H9 (cell line): ENCODE measurements around the gene MZB1. TPM values are rescaled to one million over a fixed set of nuclear protein-coding genes. Genes with fewer than 3 reads are reported as not detected.

Experiments
- DNase-seq: peaks from one replicate; pipeline ENCODE4 v3.0.0-alpha.2; 2017
- H2AFZ ChIP-seq: one replicate; pipeline ENCODE4 v1.6.1; 2013; ENCODE audit warnings: mild to moderate bottlenecking, low read length, control low read depth, moderate library complexity
- H2AK5ac ChIP-seq: 2 replicates; pipeline ENCODE4 v1.6.1; 2013; ENCODE audit warnings: low read length, control low read depth, mixed read lengths; ENCODE audit not compliant: insufficient read length
- H2BK120ac ChIP-seq: one replicate; pipeline ENCODE4 v1.6.1; 2013; ENCODE audit warnings: low read depth, mild to moderate bottlenecking, low read length, control low read depth, inconsistent platforms; ENCODE audit not compliant: poor library complexity, severe bottlenecking
- H2BK12ac ChIP-seq: 2 replicates; pipeline ENCODE4 v1.6.1; 2013; ENCODE audit warnings: low read length, control low read depth, mixed read lengths, low read depth; ENCODE audit not compliant: insufficient read length
- H2BK15ac ChIP-seq: 2 replicates; pipeline ENCODE4 v1.6.1; 2013; ENCODE audit warnings: low read depth, low read length, control low read depth
- H2BK20ac ChIP-seq: one replicate; pipeline ENCODE4 v1.6.1; 2013; ENCODE audit warnings: low read depth, mild to moderate bottlenecking, low read length, control low read depth, inconsistent platforms; ENCODE audit not compliant: poor library complexity, severe bottlenecking
- H2BK5ac ChIP-seq: 2 replicates; pipeline ENCODE4 v1.6.1; 2013; ENCODE audit warnings: low read length, control low read depth, mixed read lengths; ENCODE audit not compliant: insufficient read length
- H3K14ac ChIP-seq: 2 replicates; pipeline ENCODE4 v1.6.1; 2013; ENCODE audit warnings: low read length, control low read depth; ENCODE audit not compliant: insufficient read depth
- H3K18ac ChIP-seq: 2 replicates; pipeline ENCODE4 v1.6.1; 2013; ENCODE audit warnings: low read depth, mild to moderate bottlenecking, mixed read lengths, low read length, control low read depth; ENCODE audit not compliant: insufficient read length
- H3K23ac ChIP-seq: 2 replicates; pipeline ENCODE4 v1.6.1; 2013; ENCODE audit warnings: low read length, control low read depth, mixed read lengths, low read depth; ENCODE audit not compliant: insufficient read length
- H3K23me2 ChIP-seq: 2 replicates; pipeline ENCODE4 v1.6.1; 2013; ENCODE audit warnings: low read depth, mild to moderate bottlenecking, mixed read lengths, low read length, control low read depth; ENCODE audit not compliant: insufficient read length, poor library complexity, severe bottlenecking
- H3K27ac ChIP-seq: 2 replicates; pipeline ENCODE4 v1.5.1; 2013; ENCODE audit warnings: low read length, control low read depth, mixed read lengths, low read depth; ENCODE audit not compliant: insufficient read length
- H3K27me3 ChIP-seq: 2 replicates; pipeline ENCODE4 v1.6.1; 2013; ENCODE audit warnings: low read length, control low read depth, inconsistent platforms; ENCODE audit not compliant: insufficient read depth
- H3K4ac ChIP-seq: 2 replicates; pipeline ENCODE4 v1.6.1; 2013; ENCODE audit warnings: low read depth, mild to moderate bottlenecking, control low read depth, inconsistent platforms, low read length, moderate library complexity
- H3K4me1 ChIP-seq: 2 replicates; pipeline ENCODE4 v1.6.1; 2013; ENCODE audit warnings: low read length, control low read depth, inconsistent platforms; ENCODE audit not compliant: insufficient read depth
- H3K4me2 ChIP-seq: 2 replicates; pipeline ENCODE4 v1.6.1; 2013; ENCODE audit warnings: low read length, control low read depth, mixed read lengths; ENCODE audit not compliant: insufficient read length, insufficient read depth
- H3K56ac ChIP-seq: 2 replicates; pipeline ENCODE4 v1.6.1; 2013; ENCODE audit warnings: low read depth, mild to moderate bottlenecking, mixed read lengths, low read length, control low read depth; ENCODE audit not compliant: insufficient read length
- H3K79me1 ChIP-seq: 2 replicates; pipeline ENCODE4 v1.6.1; 2013; ENCODE audit warnings: low read depth, mild to moderate bottlenecking, moderate library complexity, low read length, control low read depth, inconsistent platforms; ENCODE audit not compliant: insufficient read depth, poor library complexity, severe bottlenecking
- H3K79me2 ChIP-seq: 2 replicates; pipeline ENCODE4 v1.6.1; 2013; ENCODE audit warnings: low read length, control low read depth, inconsistent platforms; ENCODE audit not compliant: insufficient read depth
- H3K9ac ChIP-seq: 2 replicates; pipeline ENCODE4 v1.6.1; 2013; ENCODE audit warnings: low read length, control low read depth, mixed read lengths; ENCODE audit not compliant: insufficient read length; ENCODE audit errors: extremely low read depth
- H3K9me3 ChIP-seq: one replicate; pipeline ENCODE4 v1.6.1; 2013; ENCODE audit warnings: low read depth, low read length, inconsistent platforms; ENCODE audit not compliant: control insufficient read depth
- H3T11ph ChIP-seq: one replicate; pipeline ENCODE4 v1.6.1; 2013; ENCODE audit warnings: mild to moderate bottlenecking, low read length, control low read depth, inconsistent platforms
- H4K20me1 ChIP-seq: one replicate; pipeline ENCODE4 v1.6.1; 2013; ENCODE audit not compliant: control insufficient read depth, insufficient read length, insufficient read depth
- H4K5ac ChIP-seq: 2 replicates; pipeline ENCODE4 v1.6.1; 2013; ENCODE audit warnings: low read depth, mild to moderate bottlenecking, mixed read lengths, low read length, control low read depth; ENCODE audit not compliant: insufficient read length
- H4K8ac ChIP-seq: replicated peaks from 2 replicates; pipeline ENCODE4 v1.6.1; 2013; ENCODE audit warnings: low read length, control low read depth, mixed read lengths, low read depth; ENCODE audit not compliant: insufficient read length
- H4K91ac ChIP-seq: 2 replicates; pipeline ENCODE4 v1.6.1; 2013; ENCODE audit warnings: low read depth, mild to moderate bottlenecking, moderate library complexity, mixed read lengths, low read length, control low read depth; ENCODE audit not compliant: insufficient read length
- H3K27ac Mint-ChIP-seq, 3 experiments: 2 replicates in 2 of 3; 3 replicates in 1 of 3; pipeline ENCODE4 v1.8.0; 2020 to 2021; ENCODE audit warnings: mixed read lengths in 3 of 3, mild to moderate bottlenecking in 1 of 3, moderate library complexity in 1 of 3
- H3K27me3 Mint-ChIP-seq: 2 replicates; pipeline ENCODE4 v1.8.0; 2021; ENCODE audit warnings: low read depth, mild to moderate bottlenecking, moderate library complexity, mixed read lengths
- H3K36me3 Mint-ChIP-seq, 3 experiments: 2 replicates in 2 of 3; 3 replicates in 1 of 3; pipeline ENCODE4 v1.8.0; 2020 to 2021; ENCODE audit warnings: low read depth in 3 of 3, mixed read lengths in 3 of 3; ENCODE audit not compliant: insufficient read depth in 1 of 3
- H3K4me1 Mint-ChIP-seq, 2 experiments: 2 replicates each; pipeline ENCODE4 v1.8.0; 2020; ENCODE audit warnings: mixed read lengths in 2 of 2
- H3K4me3 Mint-ChIP-seq, 2 experiments: 2 replicates in 1 of 2; 3 replicates in 1 of 2; pipeline ENCODE4 v1.8.0; 2020 to 2021; ENCODE audit warnings: mild to moderate bottlenecking in 2 of 2, mixed read lengths in 2 of 2, moderate library complexity in 1 of 2
- H3K9me3 Mint-ChIP-seq, 2 experiments: 2 replicates in 1 of 2; 3 replicates in 1 of 2; pipeline ENCODE4 v1.8.0; 2020; ENCODE audit warnings: mild to moderate bottlenecking in 2 of 2, mixed read lengths in 2 of 2, moderate library complexity in 1 of 2
- WGBS: extraction: QIAGEN DNeasy Blood & Tissue Kit; methylation state at CpG from one replicate; pipeline ENCODE4 v1.1.7; 2013; ENCODE audit warnings: missing lambda C conversion rate, low lambda C conversion rate, mixed read lengths; ENCODE audit not compliant: insufficient read length; ENCODE audit errors: extremely low coverage; 5-methylcytosine and 5-hydroxymethylcytosine counted together
- total RNA-seq: library from RNA; stranded (reverse); gene quantifications from 2 replicates; pipeline ENCODE4 v1.2.1, GENCODE V29; 2021
- TF ChIP-seq, protein P1 (sequence below): fragments of 200-600 bp; sonication (generic); conservative IDR thresholded peaks from 3 replicates; pipeline ENCODE4 v1.8.0; 2021; ENCODE audit warnings: antibody characterized with exemption, mild to moderate bottlenecking

Gene MZB1
- total RNA-seq, 1 experiment from 2014 or later: 0.31 TPM

DNA sequence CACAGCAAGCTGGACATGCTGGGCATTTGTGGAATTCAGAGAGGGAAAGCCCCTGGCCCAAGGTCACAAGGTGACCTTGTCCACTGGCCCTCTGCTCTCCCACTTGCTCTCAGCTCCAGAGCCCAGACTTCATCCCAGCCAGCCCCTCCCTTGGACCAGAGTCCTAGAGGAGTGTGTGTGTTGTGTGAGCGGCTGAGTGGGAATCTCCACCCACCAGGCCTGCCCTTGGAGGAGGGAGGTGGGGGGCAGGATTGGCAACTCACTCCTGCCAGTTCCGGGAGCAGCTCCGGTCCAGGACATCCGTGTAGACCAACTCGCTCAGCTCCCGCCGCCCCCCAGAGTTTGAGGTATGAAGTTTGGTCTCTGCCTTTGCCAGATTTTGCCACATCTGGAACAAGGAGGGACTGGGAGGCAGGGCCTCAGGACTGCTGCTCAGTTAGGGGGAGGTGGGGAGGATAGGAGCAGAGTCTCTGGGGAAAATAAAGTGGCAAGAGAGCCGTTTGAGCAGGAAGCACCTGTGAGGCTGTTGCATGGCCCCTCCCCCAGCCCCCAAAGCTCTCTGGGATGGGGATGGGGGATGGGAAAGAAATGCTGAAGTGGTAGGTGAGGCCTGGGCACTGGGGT, 1.4 kb downstream of the MZB1 start:
- Histone ChIP-seq H3K27me3 (peaks cover under 1% of the 10 kb centered on the region; the same call in 1 of the 2 replicates), H3K18ac (peak overlapping the region; percentile 45), H3T11ph (no peak overlapping the region), H2BK20ac (no peak overlapping the region), H3K4ac (no peak overlapping the region), H4K20me1 (peaks cover 2% of the 10 kb centered on the region), H3K23ac (no peak overlapping the region), H2BK120ac (no peak overlapping the region), H2AFZ (no peak overlapping the region), H3K79me1 (no peaks in the 10 kb centered on the region), H2BK15ac (no peak overlapping the region), H2BK5ac (no peak overlapping the region), H3K79me2 (no peaks in the 10 kb centered on the region), H3K4me1 (peaks cover 3% of the 10 kb centered on the region; the same call in 1 of the 2 replicates), H4K8ac (no peak overlapping the region), H3K56ac (no peak overlapping the region), H3K9ac (no peak overlapping the region), H4K91ac (no peak overlapping the region), H3K9me3 (no peaks in the 10 kb centered on the region), H4K5ac (no peak overlapping the region), H3K27ac (no peak overlapping the region), H2AK5ac (no peak overlapping the region), H2BK12ac (no peak overlapping the region), H3K14ac (peak overlapping the region; percentile 70), H3K4me2 (no peak overlapping the region), H3K23me2 (peaks cover 7% of the 10 kb centered on the region)
- Mint-ChIP-seq H3K27me3 (peaks cover 13% of the 10 kb centered on the region), H3K9me3 (no peaks in the 10 kb centered on the region), H3K36me3 (no peaks in the 10 kb centered on the region; a peak in 1 of 7 replicates), H3K27ac (peak overlapping the region in 2 of 3 experiments; percentile 57 to 83; a peak in 4 of 7 replicates), H3K4me3 (peak overlapping the region in 1 of 2 experiments; percentile 22; a peak in 2 of 5 replicates), H3K4me1 (peaks cover 15 to 38% of the 10 kb centered on the region in 2 experiments)
- DNase-seq: no peak
- TF ChIP-seq, protein P1, sequence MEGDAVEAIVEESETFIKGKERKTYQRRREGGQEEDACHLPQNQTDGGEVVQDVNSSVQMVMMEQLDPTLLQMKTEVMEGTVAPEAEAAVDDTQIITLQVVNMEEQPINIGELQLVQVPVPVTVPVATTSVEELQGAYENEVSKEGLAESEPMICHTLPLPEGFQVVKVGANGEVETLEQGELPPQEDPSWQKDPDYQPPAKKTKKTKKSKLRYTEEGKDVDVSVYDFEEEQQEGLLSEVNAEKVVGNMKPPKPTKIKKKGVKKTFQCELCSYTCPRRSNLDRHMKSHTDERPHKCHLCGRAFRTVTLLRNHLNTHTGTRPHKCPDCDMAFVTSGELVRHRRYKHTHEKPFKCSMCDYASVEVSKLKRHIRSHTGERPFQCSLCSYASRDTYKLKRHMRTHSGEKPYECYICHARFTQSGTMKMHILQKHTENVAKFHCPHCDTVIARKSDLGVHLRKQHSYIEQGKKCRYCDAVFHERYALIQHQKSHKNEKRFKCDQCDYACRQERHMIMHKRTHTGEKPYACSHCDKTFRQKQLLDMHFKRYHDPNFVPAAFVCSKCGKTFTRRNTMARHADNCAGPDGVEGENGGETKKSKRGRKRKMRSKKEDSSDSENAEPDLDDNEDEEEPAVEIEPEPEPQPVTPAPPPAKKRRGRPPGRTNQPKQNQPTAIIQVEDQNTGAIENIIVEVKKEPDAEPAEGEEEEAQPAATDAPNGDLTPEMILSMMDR: no peak
- WGBS: no CpG with 5 or more reads among the region's 8 CpGs
